Kidney (tissue), 14 donors: ENCODE results near the gene RGS6. TPM values are rescaled to one million over a fixed set of nuclear protein-coding genes. Genes with fewer than 3 reads are reported as not detected.

Source experiments
- DNase-seq, 5 donors: peaks; one replicate each; pipeline ENCODE4 v3.0.0-alpha.2; 2013 to 2020
- FAIRE-seq: peaks from 2 replicates; lab custom pipeline; 2012; peaks lifted over from hg19 to GRCh38; lab: Jason Lieb, UNC
- H3K27ac ChIP-seq, 2 donors: one replicate each; pipeline ENCODE4 v1.7.0; 2013; ENCODE audit warnings: low read depth in 2 of 2, low read length in 2 of 2, inconsistent platforms in 1 of 2
- H3K27me3 ChIP-seq: one replicate; pipeline ENCODE4 v1.7.1; 2013; ENCODE audit warnings: low read length, inconsistent platforms; ENCODE audit not compliant: control insufficient read depth, insufficient read depth
- H3K36me3 ChIP-seq, 3 donors: one replicate each; pipeline versions ENCODE4 v1.7.0 to v1.7.1; 2013; ENCODE audit warnings: low read length in 3 of 3, control low read depth in 1 of 3, inconsistent platforms in 1 of 3; ENCODE audit not compliant: insufficient read depth in 3 of 3, control insufficient read depth in 2 of 3
- H3K4me1 ChIP-seq, 3 donors: one replicate each; pipeline versions ENCODE4 v1.7.0 to v1.7.1; 2013; ENCODE audit warnings: low read length in 3 of 3, inconsistent platforms in 1 of 3, low read depth in 1 of 3; ENCODE audit not compliant: control insufficient read depth in 2 of 3, insufficient read depth in 2 of 3
- H3K4me3 ChIP-seq, 3 donors: one replicate each; pipeline versions ENCODE4 v1.7.0 to v1.8.1; 2013; ENCODE audit warnings: low read length in 3 of 3, control low read depth in 1 of 3, inconsistent platforms in 1 of 3
- H3K9ac ChIP-seq, 3 donors: one replicate each; pipeline versions ENCODE4 v1.7.0 to v1.7.1; 2013; ENCODE audit warnings: low read length in 3 of 3, control low read depth in 1 of 3, inconsistent platforms in 1 of 3
- H3K9me3 ChIP-seq, 3 donors: one replicate each; pipeline versions ENCODE4 v1.7.0 to v1.7.1; 2013; ENCODE audit warnings: low read length in 3 of 3, control low read depth in 1 of 3, inconsistent platforms in 1 of 3; ENCODE audit not compliant: control insufficient read depth in 2 of 3, insufficient read depth in 1 of 3
- CTCF ChIP-seq: IDR thresholded peaks from 3 replicates; pipeline ENCODE4 v1.5.1; 2012; ENCODE audit warnings: mild to moderate bottlenecking, moderate library complexity, borderline replicate concordance; ENCODE audit not compliant: insufficient read depth; ENCODE audit errors: extremely low read depth
- intact Hi-C: fragments of 100-400 bp; cut with DNase I; formaldehyde crosslinking; loops from one replicate; pipeline ENCODE4 v1.11.1; 2022
- polyA plus RNA-seq: library from polyadenylated mRNA; stranded (reverse); fragments of 350-450 nt; fragmentation: Illumina TruSeq; extraction: RNeasy Lipid Tissue Mini Kit (QIAGEN cat#74804); gene quantifications from one replicate; pipeline ENCODE4 v1.2.3, GENCODE V29; 2014; ENCODE audit warnings: low read depth, low replicate concordance; ENCODE audit not compliant: insufficient read depth
- total RNA-seq: library from RNA; stranded (reverse); fragmentation: NEBNext Ultra II Directional; extraction: Animal tissue kit (Norgen Biotek cat#: 25700); gene quantifications from one replicate; pipeline ENCODE4 v1.2.1, GENCODE V29; 2021
- donor health status: control.
- donor health status: control.
- donor health status: control.
- donor health status: control.
- donor health status: control.
- donor health status: DM: yes; HTN: yes; CAD: no.
- donor health status: Normal renal cell carcinoma (clear cell type).

RGS6 gene
- total and polyA plus RNA-seq, 2 donors from 2014 or later, result 1.1 to 1.4 TPM

- intact Hi-C loops, result no loop called here
- no peak for FAIRE-seq
Observed at GRCh38 chr14:72512925-72513324, 580.7 kb downstream of the RGS6 start.

DNA sequence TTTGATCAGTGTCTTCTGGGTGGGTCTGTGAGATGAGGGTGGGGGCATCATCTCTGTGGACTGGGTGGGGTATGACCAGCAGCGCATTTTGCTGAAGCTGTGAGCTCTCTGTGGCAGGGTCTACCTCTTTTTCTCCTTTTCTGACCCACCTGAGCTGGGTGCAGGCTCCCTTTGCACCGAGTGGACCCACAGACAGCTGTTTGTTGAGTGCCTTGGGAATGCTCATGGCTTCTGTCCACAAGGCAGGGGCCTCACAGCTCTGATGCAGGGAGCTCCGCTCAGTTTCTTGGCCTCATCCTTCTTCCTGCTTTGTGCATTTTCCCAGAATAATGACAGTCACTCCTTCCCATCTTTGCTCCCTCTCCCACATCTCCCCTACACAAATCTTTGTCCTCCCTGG is 581.1 kb downstream of the RGS6 start:
- DNase-seq, result no peak

More at GRCh38 chr14:72512925-72513324, 580.7 kb downstream of the RGS6 start:
- DNase-seq, result no peak
- no peak overlapping the region for H3K4me3 ChIP-seq
- no peak overlapping the region for H3K27ac ChIP-seq
- H3K36me3 ChIP-seq, result no peaks in the 10 kb centered on the region
- TF ChIP-seq CTCF, result no peak
- H3K27me3 ChIP-seq, result no peaks in the 10 kb centered on the region
- peaks cover 0 to 2% (median 0%) of the 10 kb centered on the region in 3 donors for H3K4me1 ChIP-seq
- no peak overlapping the region for H3K9ac ChIP-seq
- no peaks in the 10 kb centered on the region for H3K9me3 ChIP-seq

DNA sequence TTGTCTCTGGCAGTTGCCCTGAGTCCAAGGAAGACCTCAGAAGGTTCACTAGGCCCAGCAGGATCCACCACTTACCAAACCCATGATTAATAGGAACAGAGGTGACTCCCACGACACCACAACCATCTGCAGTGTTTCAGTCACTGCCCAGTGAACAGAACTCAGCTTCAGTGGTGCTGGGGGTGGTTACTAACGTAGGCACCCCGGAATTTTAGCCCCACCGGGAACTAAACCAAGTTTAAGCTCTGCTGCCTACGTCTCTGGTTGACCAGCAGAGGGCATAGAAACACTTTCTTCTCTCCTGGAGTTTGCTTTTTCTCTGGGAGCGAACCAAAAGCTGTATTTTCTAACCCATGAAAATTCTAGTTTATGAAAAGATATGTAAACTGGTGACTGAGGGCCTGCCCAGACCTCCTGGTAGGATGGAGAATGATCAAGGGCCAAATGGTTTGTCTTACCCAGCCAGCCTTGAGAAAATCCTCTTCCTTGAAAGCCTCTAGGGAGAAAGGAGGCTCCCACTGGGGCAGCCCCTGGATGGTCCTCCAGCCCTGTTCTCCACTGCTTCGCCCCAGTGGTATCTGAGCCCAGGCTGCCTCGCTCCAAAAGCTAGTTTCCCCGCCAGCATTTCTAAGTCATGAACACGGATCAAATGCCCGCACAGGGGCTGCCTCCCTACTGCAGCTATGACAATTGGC is 581.9 kb downstream of the RGS6 start:
- H3K9me3 ChIP-seq, result no peaks in the 10 kb centered on the region
- peaks cover 0 to 2% (median 0%) of the 10 kb centered on the region in 3 donors for H3K4me1 ChIP-seq
- no peak for FAIRE-seq
- peak in 3 of 5 donors; percentile 22 to 71 (median 66) for DNase-seq
- H3K4me3 ChIP-seq, result no peak overlapping the region
- peak; percentile 63 for TF ChIP-seq CTCF
- H3K9ac ChIP-seq, result no peak overlapping the region
- H3K36me3 ChIP-seq, result no peaks in the 10 kb centered on the region
- no peaks in the 10 kb centered on the region for H3K27me3 ChIP-seq
- H3K27ac ChIP-seq, result no peak overlapping the region
- intact Hi-C loops, result no loop called here

More for the DNA sequence above, 581.1 kb downstream of the RGS6 start:
- Histone ChIP-seq H3K4me1 (peaks cover 0 to 2% (median 0%) of the 10 kb centered on the region in 3 donors), H3K9ac (no peak overlapping the region), H3K4me3 (no peak overlapping the region), H3K9me3 (no peaks in the 10 kb centered on the region), H3K27ac (no peak overlapping the region), H3K36me3 (no peaks in the 10 kb centered on the region), H3K27me3 (no peaks in the 10 kb centered on the region)
- intact Hi-C loops, result no loop called here
- no peak for FAIRE-seq
- no peak for TF ChIP-seq CTCF

- intact Hi-C loops, result loop anchor here (5.0 kb wide), 1 partner anchor 388 kb away; no protein-coding TSS in a partner anchor
- no peaks in the 10 kb centered on the region for H3K27me3 ChIP-seq
- FAIRE-seq, result no peak
- peaks cover 0 to 2% (median 0%) of the 10 kb centered on the region in 3 donors for H3K4me1 ChIP-seq
- H3K9me3 ChIP-seq, result no peaks in the 10 kb centered on the region
- no peak overlapping the region for H3K9ac ChIP-seq
- H3K36me3 ChIP-seq, result no peaks in the 10 kb centered on the region
- no peak overlapping the region for H3K4me3 ChIP-seq
- no peak overlapping the region for H3K27ac ChIP-seq
- DNase-seq, result no peak
- TF ChIP-seq CTCF, result no peak
Observed at GRCh38 chr14:72514660-72515025, 582.4 kb downstream of the RGS6 start.
